GM12892 (cell line): ENCODE data around the gene HEXB.

ENCODE experiments used
- POLR2A ChIP-seq: IDR thresholded peaks from 2 replicates; pipeline ENCODE4 v1.6.1; 2011; ENCODE audit warnings: low read depth, low read length, control low read depth
- POLR2AphosphoS5 ChIP-seq: IDR thresholded peaks from 2 replicates; pipeline ENCODE4 v1.6.1; 2011; ENCODE audit warnings: low read depth, low read length, control low read depth
- TAF1 ChIP-seq: IDR thresholded peaks from 2 replicates; pipeline ENCODE4 v1.6.1; 2011; ENCODE audit warnings: low read depth, mild to moderate bottlenecking, control low read depth, low read length, borderline replicate concordance

GRCh38 chr5:74767579-74767913 is 82.5 kb downstream of the HEXB start:
- TF ChIP-seq POLR2A, result no peak
- TF ChIP-seq POLR2AphosphoS5, result no peak
- TF ChIP-seq TAF1, result no peak
